GM12891 (cell line): ENCODE measurements around the gene CDH3.

Experiments
- PAX5 ChIP-seq: IDR thresholded peaks from 2 replicates; pipeline ENCODE4 v1.6.1; 2011; ENCODE audit warnings: low read length, moderate library complexity, mild to moderate bottlenecking; ENCODE audit not compliant: insufficient read depth, severe bottlenecking
- POLR2A ChIP-seq: IDR thresholded peaks from 2 replicates; pipeline ENCODE4 v1.6.1; 2011; ENCODE audit warnings: low read depth, low read length, control low read depth
- POLR2AphosphoS5 ChIP-seq: IDR thresholded peaks from 2 replicates; pipeline ENCODE4 v1.6.1; 2011; ENCODE audit warnings: low read depth, low read length, control low read depth
- POU2F2 ChIP-seq: IDR thresholded peaks from 2 replicates; pipeline ENCODE4 v1.6.1; 2011; ENCODE audit warnings: low read depth, mild to moderate bottlenecking, control low read depth, low read length, moderate library complexity
- SPI1 ChIP-seq: IDR thresholded peaks from 2 replicates; pipeline ENCODE4 v1.6.1; 2011; ENCODE audit warnings: low read depth, low read length, control low read depth
- TAF1 ChIP-seq: IDR thresholded peaks from 2 replicates; pipeline ENCODE4 v1.6.1; 2011; ENCODE audit warnings: low read depth, low read length, control low read depth

GRCh38 chr16:68732741-68733399 is 87.8 kb downstream of the CDH3 start:
- no peak for TF ChIP-seq TAF1
- TF ChIP-seq POLR2A: no peak
- no peak for TF ChIP-seq POLR2AphosphoS5
- no peak for TF ChIP-seq SPI1
- no peak for TF ChIP-seq POU2F2
- TF ChIP-seq PAX5: no peak
